Measurements from ENCODE around the gene SEC14L1. TPM values are rescaled to one million over a fixed set of nuclear protein-coding genes. Genes with fewer than 3 reads are reported as not detected.

SEC14L1 gene
- total and polyA plus RNA-seq, 4 donors = 17.0 to 52.0 (median 26.8) TPM

DNA sequence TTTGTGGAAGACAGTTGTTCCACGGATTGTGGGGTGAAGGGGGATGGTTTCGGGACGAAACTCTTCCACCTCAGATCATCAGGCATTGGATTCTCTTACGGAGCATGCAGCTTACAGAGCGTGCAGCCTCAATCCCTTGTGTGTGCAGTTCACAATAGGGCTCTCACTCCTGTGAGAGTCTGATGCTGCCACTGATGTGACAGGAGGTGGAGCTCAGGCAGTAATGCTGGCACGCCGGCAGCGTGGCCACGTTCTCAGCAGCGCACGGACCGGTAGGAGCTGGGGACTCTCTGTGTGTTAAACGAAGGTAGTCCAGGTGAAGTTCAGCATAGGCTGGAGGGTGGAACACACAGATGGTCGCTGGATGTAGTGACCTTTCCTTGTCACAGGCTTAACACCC, 37.8 kb downstream of the SEC14L1 start:
- Histone ChIP-seq H3K27ac (ENCODE audit: low read depth in 1 of 2, low read length in 2 of 2) (no peak overlapping the region), H3K4me3 (ENCODE audit: low read depth in 1 of 3, low read length in 3 of 3) (no peak overlapping the region), H3K9ac (ENCODE audit: low read depth in 1 of 2, low read length in 2 of 2) (no peak overlapping the region), H3K27me3 (ENCODE audit: control insufficient read depth in 4 of 4, insufficient read depth in 4 of 4, low read length in 3 of 4) (no peaks in the 10 kb centered on the region), H3K4me1 (ENCODE audit: control insufficient read depth in 4 of 4, insufficient read depth in 4 of 4, low read length in 3 of 4) (peaks cover 0 to 3% (median 0%) of the 10 kb centered on the region in 4 donors), H3K36me3 (ENCODE audit: control insufficient read depth in 4 of 4, insufficient read depth in 3 of 4, low read depth in 1 of 4, low read length in 3 of 4) (peaks cover 0 to 13% (median 0%) of the 10 kb centered on the region in 4 donors), H3K9me3 (ENCODE audit: control insufficient read depth in 4 of 4, low read length in 3 of 4) (peaks cover 3 to 17% (median 6%) of the 10 kb centered on the region in 4 donors)
- WGBS = 92% methylated on average over 14 of the region's 14 CpGs
- no peak for DNase-seq (ENCODE audit: low spot score)
- TF ChIP-seq EGR1 (IDR thresholded peaks at IDR 0.05; ENCODE audit: low read depth in 2 of 2) (no peak), ATF3 (IDR thresholded peaks at IDR 0.05) (no peak), FOXA2 (IDR thresholded peaks at IDR 0.05) (no peak), NR2F2 (IDR thresholded peaks at IDR 0.05) (no peak), HNF4G (IDR thresholded peaks at IDR 0.05) (no peak), TAF1 (conservative IDR thresholded peaks at IDR 0.05) (no peak), RAD21 (IDR thresholded peaks at IDR 0.05) (no peak), JUND (IDR thresholded peaks at IDR 0.05) (no peak), ZBTB33 (IDR thresholded peaks at IDR 0.05) (no peak), REST (IDR thresholded peaks at IDR 0.05) (no peak), FOXA1 (IDR thresholded peaks at IDR 0.05) (no peak), SP1 (IDR thresholded peaks at IDR 0.05) (no peak), GABPA (IDR thresholded peaks at IDR 0.05 in 1 of 2, conservative IDR thresholded peaks at IDR 0.05 in 1 of 2) (no peak), HNF4A (conservative IDR thresholded peaks at IDR 0.05) (no peak)
- TF ChIP-seq, protein P1, sequence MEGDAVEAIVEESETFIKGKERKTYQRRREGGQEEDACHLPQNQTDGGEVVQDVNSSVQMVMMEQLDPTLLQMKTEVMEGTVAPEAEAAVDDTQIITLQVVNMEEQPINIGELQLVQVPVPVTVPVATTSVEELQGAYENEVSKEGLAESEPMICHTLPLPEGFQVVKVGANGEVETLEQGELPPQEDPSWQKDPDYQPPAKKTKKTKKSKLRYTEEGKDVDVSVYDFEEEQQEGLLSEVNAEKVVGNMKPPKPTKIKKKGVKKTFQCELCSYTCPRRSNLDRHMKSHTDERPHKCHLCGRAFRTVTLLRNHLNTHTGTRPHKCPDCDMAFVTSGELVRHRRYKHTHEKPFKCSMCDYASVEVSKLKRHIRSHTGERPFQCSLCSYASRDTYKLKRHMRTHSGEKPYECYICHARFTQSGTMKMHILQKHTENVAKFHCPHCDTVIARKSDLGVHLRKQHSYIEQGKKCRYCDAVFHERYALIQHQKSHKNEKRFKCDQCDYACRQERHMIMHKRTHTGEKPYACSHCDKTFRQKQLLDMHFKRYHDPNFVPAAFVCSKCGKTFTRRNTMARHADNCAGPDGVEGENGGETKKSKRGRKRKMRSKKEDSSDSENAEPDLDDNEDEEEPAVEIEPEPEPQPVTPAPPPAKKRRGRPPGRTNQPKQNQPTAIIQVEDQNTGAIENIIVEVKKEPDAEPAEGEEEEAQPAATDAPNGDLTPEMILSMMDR (IDR thresholded peaks at IDR 0.05; ENCODE audit: low read depth, low read length, missing input control) = no peak
- TF ChIP-seq, protein P2, sequence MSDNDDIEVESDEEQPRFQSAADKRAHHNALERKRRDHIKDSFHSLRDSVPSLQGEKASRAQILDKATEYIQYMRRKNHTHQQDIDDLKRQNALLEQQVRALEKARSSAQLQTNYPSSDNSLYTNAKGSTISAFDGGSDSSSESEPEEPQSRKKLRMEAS (IDR thresholded peaks at IDR 0.05) = no peak
